GM21619 (cell line): ENCODE results near the gene KHDC1.
A peak's percentile ranks its signal among the peaks of the same experiment; 100 is the strongest.
"Not testable (repeated sequence)": the region's sequence is repeated elsewhere in the genome, so short reads cannot be mapped to it uniquely, and the experiment has no call there.

ENCODE experiments used
- ATAC-seq: cut with Tn5 transposase; IDR thresholded peaks from one replicate; pipeline ENCODE4 v1.9.1; 2021; ENCODE audit not compliant: unreplicated experiment

Gene KHDC1

DNA sequence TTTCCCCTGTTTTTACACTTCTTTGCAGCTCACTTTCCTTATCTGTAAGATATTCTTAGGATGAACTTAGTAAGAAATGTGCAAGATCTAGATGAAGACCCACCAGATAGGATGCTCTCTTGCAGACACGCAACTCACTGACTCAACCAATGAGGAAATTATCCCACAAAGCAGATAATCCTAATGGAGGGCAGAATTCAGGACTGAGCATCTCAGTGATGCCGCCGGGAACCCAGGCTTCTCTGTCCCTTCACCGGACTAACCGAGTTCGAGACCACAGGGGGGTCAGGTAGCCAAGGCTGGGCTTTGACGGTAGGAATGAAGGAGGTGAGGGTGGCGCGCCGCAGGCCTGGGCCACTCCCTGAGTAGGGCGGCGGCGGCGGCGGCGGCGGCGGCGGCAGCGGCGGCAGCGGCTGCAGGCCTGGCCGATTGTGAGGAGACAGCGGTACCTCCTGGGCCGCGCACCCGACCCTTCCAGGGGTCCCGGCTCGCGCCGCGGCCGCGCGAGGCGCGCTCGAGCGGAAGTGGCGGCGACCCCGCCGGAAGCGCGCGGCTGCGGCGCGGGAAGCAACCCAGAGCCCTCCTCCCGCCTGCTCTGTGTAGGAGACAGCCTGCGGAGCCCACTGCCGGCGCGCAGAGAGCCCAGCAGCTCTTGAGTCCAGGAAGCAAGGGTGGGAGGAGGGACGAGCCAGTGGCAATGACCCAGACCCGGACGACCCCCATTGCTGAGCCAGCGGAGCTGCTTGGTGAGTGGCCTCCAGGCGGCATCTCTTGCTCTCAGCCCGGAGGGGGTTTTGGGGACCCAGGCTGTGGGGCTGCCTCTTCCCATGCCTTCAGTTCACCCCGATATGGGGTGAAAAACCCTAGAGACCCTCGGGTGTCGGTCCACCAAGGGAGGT, at the start of gene KHDC1:
Gene KHDC1, minus strand, starts transcription at position 526 of the 899 bp plus-strand sequence. CDS start 20,679 bp downstream, outside the sequence.
- peak; percentile 93 for ATAC-seq

DNA sequence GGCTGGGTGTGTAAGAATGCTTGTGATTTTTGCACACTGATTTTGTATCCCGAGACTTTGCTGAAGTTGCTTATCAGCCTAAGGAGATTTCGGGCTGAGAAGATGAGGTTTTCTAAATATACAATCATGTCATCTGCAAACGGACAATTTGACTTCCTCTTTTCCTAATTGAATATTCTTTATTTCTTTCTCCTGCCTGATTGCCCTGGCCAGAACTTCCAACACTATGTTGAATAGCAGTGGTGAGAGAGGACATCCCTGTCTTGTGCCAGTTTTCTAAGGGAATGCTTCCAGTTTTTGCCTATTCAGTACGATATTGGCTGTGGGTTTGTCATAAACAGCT, 47.5 kb upstream of the KHDC1 start:
- ATAC-seq = not testable (repeated sequence)

DNA sequence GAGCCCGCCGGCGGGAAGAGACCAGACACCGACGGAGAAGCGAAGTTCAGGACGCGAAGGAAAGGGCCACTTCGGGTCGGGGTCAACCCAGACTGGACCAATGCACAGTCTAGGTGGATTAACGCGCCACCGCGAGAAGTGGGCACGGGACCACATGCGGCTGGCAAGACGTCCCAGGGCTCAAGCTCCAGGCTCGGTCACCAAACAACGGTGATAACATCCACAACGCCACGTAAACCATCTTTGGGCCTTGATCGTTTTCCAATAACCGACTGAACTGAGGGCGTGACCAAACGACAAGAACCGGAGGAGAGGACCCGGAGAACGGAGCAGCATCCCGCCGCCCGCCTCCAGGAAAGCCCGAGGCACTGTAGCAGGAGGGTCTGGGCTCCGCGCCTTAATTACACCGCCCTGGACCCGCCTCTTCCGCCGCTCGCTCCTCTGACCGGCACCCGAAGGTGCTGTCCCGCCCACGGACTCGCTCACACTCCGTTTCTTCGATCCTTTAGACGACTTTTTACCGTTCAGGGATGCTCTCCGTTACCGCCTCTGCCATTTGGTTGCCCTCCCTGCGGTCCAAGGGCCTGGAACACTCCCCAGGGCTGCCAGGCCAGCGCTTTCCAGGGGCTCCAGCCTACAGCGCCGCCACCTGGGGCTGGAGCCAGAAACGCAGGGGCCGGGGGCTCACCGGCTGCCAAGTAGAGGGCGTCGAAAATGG, 46.9 kb upstream of the KHDC1 start:
- peak; percentile 98 for ATAC-seq

DNA sequence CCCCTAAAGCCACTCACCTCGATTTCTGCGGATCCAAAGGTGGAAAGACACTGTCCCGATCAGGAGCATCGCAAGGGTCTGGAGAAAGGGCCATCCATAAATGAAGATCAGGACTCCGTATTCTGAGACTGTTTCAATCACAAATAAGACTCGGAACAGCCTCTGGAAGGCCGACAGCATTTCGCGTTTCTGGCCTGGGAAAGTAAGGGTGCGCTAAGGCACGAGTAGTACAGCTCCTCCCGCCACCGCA, 46.5 kb upstream of the KHDC1 start:
- ATAC-seq = peak; percentile 39

GRCh38 chr6:73308712-73309534, 45.9 kb upstream of the KHDC1 start:
- no peak for ATAC-seq

DNA sequence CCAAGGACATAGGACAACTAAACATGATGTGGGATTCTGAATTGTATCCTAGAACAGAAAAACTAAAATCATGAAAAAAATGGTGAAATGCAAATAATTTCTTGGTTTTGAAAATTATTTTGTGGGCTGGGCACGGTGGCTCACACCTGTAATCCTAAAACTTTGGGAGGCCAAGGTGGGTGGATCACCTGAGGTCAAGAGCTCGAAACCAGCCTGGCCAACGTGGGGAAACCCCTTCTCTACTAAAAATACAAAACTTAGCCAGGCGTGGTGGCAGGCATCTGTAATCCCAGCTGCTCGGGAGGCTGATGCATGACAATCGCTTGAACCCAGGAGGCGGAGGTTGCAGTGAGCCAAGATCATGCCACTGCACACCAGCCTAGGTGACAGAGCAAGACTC, 40.8 kb upstream of the KHDC1 start:
- ATAC-seq = not testable (repeated sequence)

- ATAC-seq = no peak
These were observed 39.3 kb upstream of the KHDC1 start for GRCh38 chr6:73302339-73302738.

DNA sequence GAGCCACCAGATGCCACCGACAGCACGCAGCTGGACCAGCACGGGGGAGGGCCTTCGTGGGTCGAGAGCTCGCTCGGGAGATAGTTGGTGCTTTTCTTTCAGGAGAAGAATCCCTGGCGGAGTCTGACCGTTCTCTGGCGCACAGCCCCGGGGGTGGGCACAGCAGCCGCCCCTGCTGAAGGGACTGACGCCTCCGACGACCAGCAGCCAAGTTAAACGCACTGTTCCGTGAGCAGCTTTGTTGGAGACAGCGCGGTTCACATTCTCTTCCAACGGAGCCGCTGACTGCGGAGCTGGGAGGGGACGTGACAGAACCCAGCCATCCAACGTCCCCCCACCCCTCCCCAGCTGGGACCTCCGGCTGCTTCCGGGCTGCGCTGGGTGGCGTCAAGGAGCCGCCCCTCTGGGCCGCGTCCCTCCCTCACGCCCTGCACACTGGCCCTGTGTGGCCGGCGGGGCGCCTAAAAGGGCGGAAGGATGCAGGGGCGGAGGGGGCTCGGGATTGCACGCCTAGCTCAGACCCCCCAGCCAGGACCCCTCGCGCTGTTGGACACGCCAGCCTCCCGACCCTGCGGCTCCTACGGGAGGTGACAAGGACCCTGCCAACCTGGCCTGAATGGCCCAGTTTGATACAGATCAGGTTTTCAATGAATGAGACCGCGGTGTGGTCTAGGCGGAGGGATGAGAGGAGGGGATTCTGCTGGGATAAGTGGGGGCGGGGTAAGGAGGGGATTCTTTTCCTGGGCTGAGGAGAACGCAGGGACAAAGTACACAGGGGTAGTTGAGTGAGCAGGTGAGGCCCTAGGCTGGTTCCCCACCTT, 36.4 kb upstream of the KHDC1 start:
- no peak for ATAC-seq

- ATAC-seq = no peak
These were observed 30.3 kb upstream of the KHDC1 start for GRCh38 chr6:73293331-73293730.

GRCh38 chr6:73290435-73290834, 27.4 kb upstream of the KHDC1 start:
- ATAC-seq = no peak

DNA sequence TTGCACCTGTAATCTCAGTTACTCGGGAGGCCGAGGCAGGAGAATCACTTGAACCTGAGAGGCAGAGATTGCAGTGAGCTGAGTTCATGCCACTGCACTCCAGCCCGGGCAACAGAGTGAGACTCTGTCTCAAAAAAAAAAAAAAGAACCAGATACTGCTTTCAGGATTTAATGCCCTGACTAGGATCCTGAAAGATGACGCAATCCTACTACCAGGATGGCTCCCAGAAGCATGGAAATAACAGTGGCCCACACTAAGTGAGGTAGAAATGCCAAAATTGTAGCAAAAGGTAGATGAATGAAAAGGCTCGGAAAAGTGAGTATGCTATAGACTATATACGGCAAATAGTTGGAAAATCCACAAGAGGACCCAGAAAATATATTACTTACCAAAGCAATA, 23.8 kb upstream of the KHDC1 start:
- ATAC-seq = no peak

DNA sequence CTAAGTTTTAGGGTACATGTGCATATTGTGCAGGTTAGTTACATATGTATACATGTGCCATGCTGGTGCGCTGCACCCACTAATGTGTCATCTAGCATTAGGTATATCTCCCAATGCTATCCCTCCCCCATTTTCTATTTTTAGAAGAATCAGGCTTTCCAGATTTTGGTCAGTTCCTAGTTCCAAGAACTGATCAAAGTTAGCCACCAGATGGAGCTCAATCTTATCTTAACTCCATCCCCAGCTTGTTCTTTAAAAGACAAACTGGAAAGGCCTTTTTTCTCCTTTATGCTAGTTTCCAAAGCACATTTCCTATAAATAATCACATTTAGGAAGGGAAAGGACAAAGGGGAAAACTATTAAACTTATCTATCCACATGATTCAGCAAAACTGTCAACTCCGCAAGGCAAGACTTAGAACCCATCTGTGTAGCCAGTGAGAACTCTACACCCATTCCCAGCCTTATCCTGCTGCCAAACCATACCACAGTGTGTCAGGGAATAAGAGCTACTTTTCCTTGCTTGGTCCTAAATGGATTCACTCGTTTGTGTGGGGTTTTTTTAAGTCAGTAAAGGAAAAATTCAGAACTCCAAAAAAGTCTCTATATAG, 22.8 kb upstream of the KHDC1 start:
- ATAC-seq = no peak

DNA sequence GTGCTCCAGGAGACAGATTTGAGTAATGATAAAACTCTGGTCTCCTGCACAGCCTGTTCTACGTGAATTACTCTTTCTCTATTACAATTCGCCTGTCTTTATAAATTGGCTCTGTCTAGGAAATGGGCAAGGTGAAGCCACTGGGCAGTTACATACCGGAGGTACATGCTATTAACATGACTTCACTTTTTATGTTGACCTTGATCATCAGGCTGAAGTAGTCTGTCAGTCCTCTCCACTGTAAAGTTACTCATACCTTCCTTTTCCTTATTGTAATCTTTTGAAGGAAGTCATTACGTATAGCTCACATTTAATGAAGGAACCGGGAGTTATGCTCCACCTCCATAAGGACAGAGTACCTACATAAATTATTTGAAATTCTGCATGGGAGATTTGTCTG, 19.9 kb upstream of the KHDC1 start:
- ATAC-seq = no peak

DNA sequence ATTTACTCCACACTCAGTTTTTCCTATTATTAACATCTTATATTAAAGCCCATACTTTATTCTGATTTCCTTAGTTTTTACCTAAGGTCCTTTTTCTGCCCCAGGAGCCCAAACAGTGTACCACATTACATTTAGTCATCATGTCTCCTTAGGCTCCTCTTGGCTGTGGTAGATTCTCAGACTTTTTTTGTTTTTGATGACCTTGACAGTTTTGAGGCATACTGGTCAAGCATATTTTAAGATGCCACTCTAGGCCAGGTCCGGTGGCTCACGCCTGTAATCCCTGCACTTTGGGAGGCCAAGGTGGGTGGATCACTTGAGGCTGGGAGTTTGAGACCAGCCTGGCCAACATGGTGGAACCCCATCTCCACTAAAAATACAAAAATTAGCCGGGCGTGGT, 18.7 kb upstream of the KHDC1 start:
- not testable (repeated sequence) for ATAC-seq

- not testable (repeated sequence) for ATAC-seq
These were observed 6.3 kb upstream of the KHDC1 start for GRCh38 chr6:73269296-73269695.

GRCh38 chr6:73268896-73269295, 5.9 kb upstream of the KHDC1 start:
- ATAC-seq = not testable (repeated sequence)

DNA sequence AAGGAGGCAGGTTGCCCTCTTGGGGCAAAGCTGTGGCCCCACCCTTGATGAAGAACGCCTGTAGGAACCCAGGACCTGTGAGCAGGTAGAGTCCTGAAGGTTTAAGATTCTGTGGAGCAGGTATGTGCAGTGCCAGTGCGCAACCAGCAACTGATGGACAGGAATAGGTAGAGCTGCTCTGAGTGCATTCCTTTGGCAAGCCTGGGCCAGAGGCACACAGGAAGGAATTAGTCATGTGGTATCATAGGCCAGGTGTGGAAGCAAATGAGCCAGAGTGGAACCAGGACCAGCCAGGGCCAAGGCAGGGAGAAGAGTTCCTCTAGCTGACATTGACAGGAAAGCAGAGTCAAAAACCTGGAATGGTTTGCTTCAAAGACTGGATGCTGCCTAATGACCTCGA, 1.4 kb upstream of the KHDC1 start:
- no peak for ATAC-seq

GRCh38 chr6:73263570-73263909, 544 bp upstream of the KHDC1 start:
- peak; percentile 6 for ATAC-seq

DNA sequence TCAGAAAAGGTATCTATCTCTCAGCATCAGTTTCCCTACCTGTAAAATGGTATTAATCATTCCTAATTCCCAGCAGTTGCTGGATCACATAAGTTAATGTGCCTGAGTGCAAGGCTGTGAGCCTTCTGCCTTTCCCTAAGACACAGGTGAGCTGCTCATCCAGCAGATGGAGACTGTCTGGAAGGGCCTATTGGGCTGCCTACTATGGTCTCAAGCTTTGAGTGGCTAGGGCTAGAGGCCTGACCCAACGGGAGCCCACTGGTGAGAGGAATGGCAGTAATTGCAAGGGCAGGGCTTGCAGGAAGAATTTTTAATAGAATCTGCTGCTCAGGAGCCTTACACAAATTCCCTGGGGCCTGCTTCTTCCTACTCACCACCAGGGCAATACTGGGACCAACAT, 4.3 kb downstream of the KHDC1 start:
- ATAC-seq = no peak

DNA sequence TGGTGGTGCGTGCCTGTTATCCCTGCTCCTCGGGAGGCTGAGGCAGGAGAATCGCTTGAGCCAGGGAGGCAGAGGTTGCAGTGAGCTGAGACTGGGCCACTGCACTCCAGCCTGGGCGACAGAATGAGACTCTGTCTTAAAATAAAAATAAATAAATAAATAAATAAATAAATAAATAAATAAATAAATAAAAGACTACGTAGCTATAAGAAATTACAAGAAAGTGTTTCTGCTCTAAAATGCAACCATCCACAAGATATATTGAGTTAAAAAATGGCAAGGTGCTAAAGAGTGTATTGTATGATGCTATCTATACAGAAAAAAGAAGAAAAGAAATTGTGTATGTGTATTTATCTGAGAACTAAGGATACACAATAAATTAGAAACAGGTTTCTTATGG, 8.7 kb downstream of the KHDC1 start:
- ATAC-seq = not testable (repeated sequence)

DNA sequence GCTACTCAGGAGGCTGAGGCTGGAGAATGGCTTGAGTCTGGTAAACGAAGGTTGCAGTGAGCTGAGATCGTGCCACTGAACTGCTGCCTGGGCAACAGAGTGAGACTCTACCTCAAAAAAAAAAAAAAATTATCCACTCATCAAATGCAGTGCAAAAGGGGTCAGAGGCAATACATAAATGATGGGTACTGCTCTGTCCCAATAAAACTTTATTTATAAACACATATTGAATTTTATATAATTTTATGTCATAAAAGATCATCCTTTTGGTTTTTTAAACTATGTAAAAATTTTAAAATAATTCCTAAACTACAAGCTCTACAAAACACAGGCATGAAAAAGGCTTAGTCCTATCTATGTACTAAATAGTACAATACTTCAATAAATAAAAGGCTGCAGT, 10.3 kb downstream of the KHDC1 start:
- ATAC-seq = no peak
